Choroid plexus epithelial cell (primary cell): ENCODE results near the gene PIK3R6.
A peak's percentile ranks its signal among the peaks of the same experiment; 100 is the strongest.

Experiments
- DNase-seq: peaks from one replicate; pipeline ENCODE4 v3.0.0-alpha.2; 2010; ENCODE audit warnings: low read depth
- H3K4me3 ChIP-seq: 2 replicates; pipeline ENCODE4 v1.5.1; 2011; ENCODE audit warnings: low read depth, mild to moderate bottlenecking, control low read depth, low read length, moderate library complexity
- CTCF ChIP-seq: conservative IDR thresholded peaks from 2 replicates; pipeline ENCODE4 v1.5.1; 2011; ENCODE audit warnings: low read depth, mild to moderate bottlenecking, control low read depth, inconsistent platforms, low read length, moderate library complexity

PIK3R6 gene

GRCh38 chr17:8849311-8850041 lies 18.0 kb downstream of the PIK3R6 start:
- no peak overlapping the region for H3K4me3 ChIP-seq
- no peak for TF ChIP-seq CTCF
- DNase-seq, result no peak

GRCh38 chr17:8847891-8848290 lies 19.6 kb downstream of the PIK3R6 start:
- DNase-seq, result no peak
- H3K4me3 ChIP-seq, result no peak overlapping the region
- no peak for TF ChIP-seq CTCF

GRCh38 chr17:8846768-8847211 lies 20.7 kb downstream of the PIK3R6 start:
- peak; percentile 64 for DNase-seq
- no peak overlapping the region for H3K4me3 ChIP-seq
- no peak for TF ChIP-seq CTCF

- no peak overlapping the region for H3K4me3 ChIP-seq
- TF ChIP-seq CTCF, result no peak
- DNase-seq, result no peak
These were observed 22.9 kb downstream of the PIK3R6 start for GRCh38 chr17:8844229-8845218.

GRCh38 chr17:8843344-8843743 lies 24.1 kb downstream of the PIK3R6 start:
- no peak overlapping the region for H3K4me3 ChIP-seq

GRCh38 chr17:8841844-8842243 lies 25.6 kb downstream of the PIK3R6 start:
- no peak for TF ChIP-seq CTCF
- no peak for DNase-seq
- no peak overlapping the region for H3K4me3 ChIP-seq

More at GRCh38 chr17:8843344-8843743, 24.1 kb downstream of the PIK3R6 start:
- TF ChIP-seq CTCF, result no peak
- no peak for DNase-seq
